IMR-90 (cell line): ENCODE measurements around the gene CUX1. TPM values are rescaled to one million over a fixed set of nuclear protein-coding genes. Genes with fewer than 3 reads are reported as not detected.
A peak's percentile ranks its signal among the peaks of the same experiment; 100 is the strongest.
"Not testable (repeated sequence)": the region's sequence is repeated elsewhere in the genome, so short reads cannot be mapped to it uniquely, and the experiment has no call there.

Experiments used
- ATAC-seq: fragments of 200-7000 bp; cut with Tn5 transposase; 2 replicates; pipeline ENCODE4 v1.9.1; 2020; ENCODE audit warnings: low read depth, mild to moderate bottlenecking, moderate library complexity
- BruUV-seq: library from RNA; stranded (reverse); fragments of 400-500 nt; replicated peaks from 2 replicates; lab custom pipeline; 2021; lab: Mats Ljungman, UMichigan
- CTCF ChIA-PET: fragments of 300-600 bp; formaldehyde crosslinking; extraction: SDS; loops from one replicate; lab custom pipeline; 2021; ENCODE audit warnings: antibody characterized with exemption; lab: Yijun Ruan, JAX
- POLR2A ChIA-PET: fragments of 300-600 bp; sonication (Branson Sonifier 250); formaldehyde crosslinking; loops from one replicate; lab custom pipeline; 2022; ENCODE audit warnings: antibody characterized with exemption; ENCODE audit not compliant: unreplicated experiment; lab: Charles Lee
- DNase-seq: peaks from one replicate; pipeline ENCODE4 v3.0.0; 2013
- H2AFZ ChIP-seq: replicated peaks from 2 replicates; pipeline ENCODE3; 2013; ENCODE audit warnings: low read length, mild to moderate bottlenecking; ENCODE audit not compliant: poor library complexity
- H2AK5ac ChIP-seq: 2 replicates; pipeline ENCODE4 v1.6.1; 2013; ENCODE audit warnings: low read depth, low read length, inconsistent platforms
- H2AK9ac ChIP-seq: replicated peaks from 2 replicates; pipeline ENCODE3; 2013; ENCODE audit warnings: mild to moderate bottlenecking, low read depth, low read length, moderate library complexity; ENCODE audit not compliant: poor library complexity
- H2BK120ac ChIP-seq: 2 replicates; pipeline ENCODE4 v1.6.1; 2013; ENCODE audit warnings: low read depth, low read length, inconsistent platforms
- H2BK15ac ChIP-seq: 3 replicates; pipeline ENCODE4 v1.6.1; 2013; ENCODE audit warnings: low read depth, low read length, inconsistent platforms
- H2BK20ac ChIP-seq: 2 replicates; pipeline ENCODE4 v1.6.1; 2013; ENCODE audit warnings: low read depth, mild to moderate bottlenecking, inconsistent platforms, low read length, moderate library complexity
- H2BK5ac ChIP-seq: 2 replicates; pipeline ENCODE4 v1.6.1; 2013; ENCODE audit warnings: mild to moderate bottlenecking, low read depth, low read length, inconsistent platforms; ENCODE audit not compliant: poor library complexity, severe bottlenecking
- H3K14ac ChIP-seq: replicated peaks from 2 replicates; pipeline ENCODE4 v1.6.1; 2013; ENCODE audit warnings: low read depth, low read length, inconsistent platforms
- H3K18ac ChIP-seq: 2 replicates; pipeline ENCODE4 v1.6.1; 2013; ENCODE audit warnings: low read depth, low read length, control low read depth
- H3K23ac ChIP-seq: 2 replicates; pipeline ENCODE4 v1.6.1; 2013; ENCODE audit warnings: low read depth, low read length, inconsistent platforms
- H3K27ac ChIP-seq: 2 replicates; pipeline ENCODE4 v1.5.1; 2013; ENCODE audit warnings: mild to moderate bottlenecking, control low read depth, low read length; ENCODE audit not compliant: insufficient read depth
- H3K27me3 ChIP-seq: 2 replicates; pipeline ENCODE4 v1.6.1; 2013; ENCODE audit warnings: low read length; ENCODE audit not compliant: control insufficient read depth, insufficient read depth
- H3K36me3 ChIP-seq: 2 replicates; pipeline ENCODE4 v1.6.1; 2013; ENCODE audit warnings: low read length, mixed read lengths; ENCODE audit not compliant: control insufficient read depth, insufficient read depth
- H3K4ac ChIP-seq: 2 replicates; pipeline ENCODE4 v1.6.1; 2013; ENCODE audit warnings: low read depth, low read length, inconsistent platforms
- H3K4me1 ChIP-seq: 2 replicates; pipeline ENCODE4 v1.6.1; 2013; ENCODE audit warnings: low read length, mixed read lengths; ENCODE audit not compliant: control insufficient read depth, insufficient read depth
- H3K4me2 ChIP-seq: 2 replicates; pipeline ENCODE4 v1.6.1; 2013; ENCODE audit warnings: low read depth, mild to moderate bottlenecking, control low read depth, low read length, moderate library complexity
- H3K4me3 ChIP-seq: 2 replicates; pipeline ENCODE4 v1.5.1; 2013; ENCODE audit warnings: low read depth, mild to moderate bottlenecking, control low read depth, low read length, moderate library complexity; ENCODE audit not compliant: insufficient read depth
- H3K56ac ChIP-seq: 2 replicates; pipeline ENCODE4 v1.6.1; 2013; ENCODE audit warnings: low read length, inconsistent platforms; ENCODE audit not compliant: insufficient read depth; ENCODE audit errors: extremely low read depth
- H3K79me1 ChIP-seq, 2 experiments: 2 replicates each; pipeline ENCODE4 v1.6.1; 2013; ENCODE audit warnings: low read length in 2 of 2, inconsistent platforms in 1 of 2, low read depth in 1 of 2
- H3K9ac ChIP-seq: 2 replicates; pipeline ENCODE4 v1.6.1; 2013; ENCODE audit warnings: low read depth, low read length, control low read depth
- H3K9me1 ChIP-seq: 2 replicates; pipeline ENCODE4 v1.6.1; 2013; ENCODE audit warnings: low read length, inconsistent platforms; ENCODE audit not compliant: insufficient read depth
- H3K9me3 ChIP-seq: 2 replicates; pipeline ENCODE4 v1.6.1; 2013; ENCODE audit warnings: low read length; ENCODE audit not compliant: control insufficient read depth, insufficient read depth
- H4K20me1 ChIP-seq: 2 replicates; pipeline ENCODE4 v1.6.1; 2013; ENCODE audit warnings: low read length, inconsistent platforms; ENCODE audit not compliant: insufficient read depth
- H4K5ac ChIP-seq: 2 replicates; pipeline ENCODE4 v1.6.1; 2013; ENCODE audit warnings: mild to moderate bottlenecking, low read depth, low read length, control low read depth
- H4K8ac ChIP-seq, 2 experiments: 2 replicates each; pipeline ENCODE4 v1.6.1; 2013; ENCODE audit warnings: low read depth in 2 of 2, low read length in 2 of 2, control low read depth in 1 of 2, inconsistent platforms in 1 of 2
- H4K91ac ChIP-seq: 2 replicates; pipeline ENCODE4 v1.6.1; 2013; ENCODE audit warnings: low read depth, low read length, inconsistent platforms; ENCODE audit not compliant: insufficient read depth
- MAFK ChIP-seq: IDR thresholded peaks from 2 replicates; pipeline ENCODE4 v1.6.1; 2012; ENCODE audit warnings: low read depth, low read length, improper control_type of control experiment
- WGBS, 2 experiments: methylation state at CpG; one replicate each; pipeline versions ENCODE4 v1.1.5 to v1.1.7; 2013; ENCODE audit warnings: missing lambda C conversion rate in 2 of 2; ENCODE audit not compliant: insufficient read length in 1 of 2; ENCODE audit errors: extremely low coverage in 2 of 2; 5-methylcytosine and 5-hydroxymethylcytosine counted together
- dilution Hi-C: fragments of 300-500 bp; cut with HindIII; formaldehyde crosslinking; loops from one replicate; pipeline ENCODE4 v1.14.3; 2018; ENCODE audit warnings: low sequenced_read_pairs; ENCODE audit not compliant: unreplicated experiment
- in situ Hi-C: fragments of 300-500 bp; cut with MboI; formaldehyde crosslinking; loops from 3 replicates; pipeline ENCODE4 v1.14.3; 2019; ENCODE audit warnings: low sequenced_read_pairs, inconsistent platforms, mixed read lengths
- intact Hi-C: fragments of 100-400 bp; cut with micrococcal nuclease; formaldehyde crosslinking; loops from 2 replicates; pipeline ENCODE4 v1.10.0; 2022
- polyA plus RNA-seq, 3 experiments: library from polyadenylated mRNA; depleted of rRNA; stranded (reverse); fragments of >200 nt; gene quantifications; 2 replicates each; pipeline ENCODE4 v1.2.3, GENCODE V29; 2012; ENCODE audit warnings: low replicate concordance in 1 of 3
- total RNA-seq: library from RNA; depleted of rRNA; stranded (reverse); fragments of >200 nt; gene quantifications from 2 replicates; pipeline ENCODE4 v1.2.3, GENCODE V29; 2012

Gene CUX1
- total and polyA plus RNA-seq, 2 of the 4 experiments (the other 2 are of a cell fraction): 19.7 to 46.4 TPM

GRCh38 chr7:101888564-101888963, 71.1 kb downstream of the CUX1 start:
- H3K23ac ChIP-seq, H3K9ac ChIP-seq, H3K27me3 ChIP-seq, H3K4me3 ChIP-seq, H2BK5ac ChIP-seq, H3K56ac ChIP-seq, BruUV-seq, H4K8ac ChIP-seq, H3K27ac ChIP-seq, ATAC-seq, H2BK15ac ChIP-seq, H3K9me3 ChIP-seq, H3K4ac ChIP-seq, H4K5ac ChIP-seq, intact Hi-C loops, H2AK9ac ChIP-seq, H4K91ac ChIP-seq, H3K14ac ChIP-seq, H3K4me2 ChIP-seq, DNase-seq, H2BK120ac ChIP-seq, H2BK20ac ChIP-seq, H3K18ac ChIP-seq, dilution Hi-C loops, H3K36me3 ChIP-seq, POLR2A ChIA-PET, H2AFZ ChIP-seq, CTCF ChIA-PET, in situ Hi-C loops, H2AK5ac ChIP-seq: not testable (repeated sequence)
- Histone ChIP-seq H3K9me1 (peaks cover 14% of the 10 kb centered on the region), H3K4me1 (peaks cover 12% of the 10 kb centered on the region), H3K79me1 (peaks cover 47 to 89% of the 10 kb centered on the region in 2 experiments), H4K20me1 (peaks cover 13% of the 10 kb centered on the region; the same call in 1 of the 2 replicates)
- TF ChIP-seq MAFK: 0 out of 2 replicates have a peak, but pooled peaks have one; percentile 1
- WGBS, 2 experiments: no CpG with 5 or more reads among the region's 3 CpGs
